Activated naive CD4-positive, alpha-beta T cell treated with anti-CD3 and anti-CD28 coated beads, Interleukin-2, amount 50 U/mL, for 24 hours (primary cell): ENCODE measurements around the gene ELK3.
A peak's percentile ranks its signal among the peaks of the same experiment; 100 is the strongest.

Source experiments
- H3K27ac Mint-ChIP-seq: one replicate; pipeline ENCODE4 v1.8.0; 2021; ENCODE audit warnings: mild to moderate bottlenecking, mixed read lengths
- H3K27me3 Mint-ChIP-seq: one replicate; pipeline ENCODE4 v1.8.0; 2021; ENCODE audit warnings: mixed read lengths
- H3K36me3 Mint-ChIP-seq: one replicate; pipeline ENCODE4 v1.8.0; 2021; ENCODE audit warnings: mixed read lengths
- H3K4me1 Mint-ChIP-seq: one replicate; pipeline ENCODE4 v1.8.0; 2021; ENCODE audit warnings: mixed read lengths
- H3K4me3 Mint-ChIP-seq: one replicate; pipeline ENCODE4 v1.8.0; 2021; ENCODE audit warnings: mild to moderate bottlenecking, mixed read lengths
- H3K9me3 Mint-ChIP-seq: one replicate; pipeline ENCODE4 v1.8.0; 2021; ENCODE audit warnings: mixed read lengths

ELK3 gene

GRCh38 chr12:96218989-96219678 lies 25.0 kb downstream of the ELK3 start:
- no peaks in the 10 kb centered on the region for H3K9me3 Mint-ChIP-seq
- no peak overlapping the region for H3K4me3 Mint-ChIP-seq
- H3K27me3 Mint-ChIP-seq = no peaks in the 10 kb centered on the region
- peaks cover 12% of the 10 kb centered on the region for H3K36me3 Mint-ChIP-seq
- peak overlapping the region; percentile 8 for H3K27ac Mint-ChIP-seq
- H3K4me1 Mint-ChIP-seq = peaks cover 48% of the 10 kb centered on the region

- Mint-ChIP-seq H3K9me3 (no peaks in the 10 kb centered on the region), H3K4me3 (no peak overlapping the region), H3K36me3 (peaks cover 15% of the 10 kb centered on the region), H3K27ac (peak overlapping the region; percentile 62), H3K4me1 (peaks cover 42% of the 10 kb centered on the region), H3K27me3 (no peaks in the 10 kb centered on the region)
Measured at GRCh38 chr12:96219700-96220206, 25.6 kb downstream of the ELK3 start.

GRCh38 chr12:96220902-96221301 lies 26.7 kb downstream of the ELK3 start:
- H3K36me3 Mint-ChIP-seq = peaks cover 12% of the 10 kb centered on the region
- H3K27me3 Mint-ChIP-seq = no peaks in the 10 kb centered on the region
- H3K4me1 Mint-ChIP-seq = peaks cover 33% of the 10 kb centered on the region
- H3K9me3 Mint-ChIP-seq = no peaks in the 10 kb centered on the region
- no peak overlapping the region for H3K4me3 Mint-ChIP-seq
- no peak overlapping the region for H3K27ac Mint-ChIP-seq

- no peaks in the 10 kb centered on the region for H3K9me3 Mint-ChIP-seq
- no peaks in the 10 kb centered on the region for H3K27me3 Mint-ChIP-seq
- H3K27ac Mint-ChIP-seq = no peak overlapping the region
- H3K4me1 Mint-ChIP-seq = peaks cover 32% of the 10 kb centered on the region
- H3K4me3 Mint-ChIP-seq = no peak overlapping the region
- peaks cover 12% of the 10 kb centered on the region for H3K36me3 Mint-ChIP-seq
Measured at GRCh38 chr12:96221391-96221790, 27.2 kb downstream of the ELK3 start.

GRCh38 chr12:96223411-96224218 lies 29.4 kb downstream of the ELK3 start:
- Mint-ChIP-seq H3K4me3 (no peak overlapping the region), H3K36me3 (peaks cover 10% of the 10 kb centered on the region), H3K9me3 (no peaks in the 10 kb centered on the region), H3K27ac (no peak overlapping the region), H3K27me3 (no peaks in the 10 kb centered on the region), H3K4me1 (peaks cover 38% of the 10 kb centered on the region)

- peaks cover 10% of the 10 kb centered on the region for H3K36me3 Mint-ChIP-seq
- H3K27ac Mint-ChIP-seq = no peak overlapping the region
- peaks cover 34% of the 10 kb centered on the region for H3K4me1 Mint-ChIP-seq
- no peaks in the 10 kb centered on the region for H3K27me3 Mint-ChIP-seq
- no peak overlapping the region for H3K4me3 Mint-ChIP-seq
- no peaks in the 10 kb centered on the region for H3K9me3 Mint-ChIP-seq
Measured at GRCh38 chr12:96224219-96224615, 30.0 kb downstream of the ELK3 start.

- Mint-ChIP-seq H3K27ac (no peak overlapping the region), H3K4me3 (no peak overlapping the region), H3K4me1 (peaks cover 24% of the 10 kb centered on the region)
Measured at GRCh38 chr12:96225044-96225855, 31.1 kb downstream of the ELK3 start.

GRCh38 chr12:96225994-96226399 lies 31.8 kb downstream of the ELK3 start:
- Mint-ChIP-seq H3K9me3 (no peaks in the 10 kb centered on the region), H3K27me3 (no peaks in the 10 kb centered on the region), H3K4me3 (no peak overlapping the region), H3K36me3 (peaks cover 10% of the 10 kb centered on the region), H3K4me1 (peaks cover 24% of the 10 kb centered on the region), H3K27ac (no peak overlapping the region)

More at GRCh38 chr12:96225044-96225855, 31.1 kb downstream of the ELK3 start:
- H3K27me3 Mint-ChIP-seq = no peaks in the 10 kb centered on the region
- H3K9me3 Mint-ChIP-seq = no peaks in the 10 kb centered on the region
- H3K36me3 Mint-ChIP-seq = peaks cover 10% of the 10 kb centered on the region

GRCh38 chr12:96226401-96226800 lies 32.2 kb downstream of the ELK3 start:
- Mint-ChIP-seq H3K9me3 (no peaks in the 10 kb centered on the region), H3K36me3 (peaks cover 12% of the 10 kb centered on the region), H3K27ac (no peak overlapping the region), H3K4me1 (peaks cover 24% of the 10 kb centered on the region), H3K27me3 (no peaks in the 10 kb centered on the region), H3K4me3 (no peak overlapping the region)

GRCh38 chr12:96226801-96227348 lies 32.7 kb downstream of the ELK3 start:
- no peak overlapping the region for H3K4me3 Mint-ChIP-seq
- H3K36me3 Mint-ChIP-seq = peaks cover 13% of the 10 kb centered on the region
- H3K27ac Mint-ChIP-seq = peak overlapping the region; percentile 63
- no peaks in the 10 kb centered on the region for H3K9me3 Mint-ChIP-seq
- H3K27me3 Mint-ChIP-seq = no peaks in the 10 kb centered on the region
- peaks cover 26% of the 10 kb centered on the region for H3K4me1 Mint-ChIP-seq

GRCh38 chr12:96227365-96228106 lies 33.4 kb downstream of the ELK3 start:
- no peaks in the 10 kb centered on the region for H3K27me3 Mint-ChIP-seq
- H3K9me3 Mint-ChIP-seq = no peaks in the 10 kb centered on the region
- peak overlapping the region; percentile 6 for H3K27ac Mint-ChIP-seq
- peaks cover 14% of the 10 kb centered on the region for H3K36me3 Mint-ChIP-seq
- no peak overlapping the region for H3K4me3 Mint-ChIP-seq
- peaks cover 25% of the 10 kb centered on the region for H3K4me1 Mint-ChIP-seq

- Mint-ChIP-seq H3K4me1 (peaks cover 24% of the 10 kb centered on the region), H3K4me3 (no peak overlapping the region), H3K27ac (no peak overlapping the region), H3K36me3 (peaks cover 11% of the 10 kb centered on the region), H3K9me3 (no peaks in the 10 kb centered on the region), H3K27me3 (no peaks in the 10 kb centered on the region)
Measured at GRCh38 chr12:96228566-96229248, 34.5 kb downstream of the ELK3 start.

GRCh38 chr12:96230646-96231045 lies 36.5 kb downstream of the ELK3 start:
- Mint-ChIP-seq H3K4me1 (peaks cover 38% of the 10 kb centered on the region), H3K9me3 (no peaks in the 10 kb centered on the region), H3K27me3 (no peaks in the 10 kb centered on the region), H3K4me3 (no peak overlapping the region), H3K36me3 (peaks cover 9% of the 10 kb centered on the region), H3K27ac (no peak overlapping the region)

- Mint-ChIP-seq H3K27ac (no peak overlapping the region), H3K36me3 (peaks cover 12% of the 10 kb centered on the region), H3K27me3 (no peaks in the 10 kb centered on the region), H3K9me3 (no peaks in the 10 kb centered on the region), H3K4me1 (peaks cover 50% of the 10 kb centered on the region), H3K4me3 (no peak overlapping the region)
Measured at GRCh38 chr12:96233168-96233567, 39.0 kb downstream of the ELK3 start.
